GM19240 (cell line): ENCODE results near the gene PTPA.
A peak's percentile ranks its signal among the peaks of the same experiment; 100 is the strongest.
"Not testable (repeated sequence)": the region's sequence is repeated elsewhere in the genome, so short reads cannot be mapped to it uniquely, and the experiment has no call there.

Experiments used
- DNase-seq: peaks from one replicate; pipeline ENCODE4 v3.0.0; 2011; ENCODE audit warnings: low spot score; ENCODE audit not compliant: insufficient read length

Gene PTPA

DNA sequence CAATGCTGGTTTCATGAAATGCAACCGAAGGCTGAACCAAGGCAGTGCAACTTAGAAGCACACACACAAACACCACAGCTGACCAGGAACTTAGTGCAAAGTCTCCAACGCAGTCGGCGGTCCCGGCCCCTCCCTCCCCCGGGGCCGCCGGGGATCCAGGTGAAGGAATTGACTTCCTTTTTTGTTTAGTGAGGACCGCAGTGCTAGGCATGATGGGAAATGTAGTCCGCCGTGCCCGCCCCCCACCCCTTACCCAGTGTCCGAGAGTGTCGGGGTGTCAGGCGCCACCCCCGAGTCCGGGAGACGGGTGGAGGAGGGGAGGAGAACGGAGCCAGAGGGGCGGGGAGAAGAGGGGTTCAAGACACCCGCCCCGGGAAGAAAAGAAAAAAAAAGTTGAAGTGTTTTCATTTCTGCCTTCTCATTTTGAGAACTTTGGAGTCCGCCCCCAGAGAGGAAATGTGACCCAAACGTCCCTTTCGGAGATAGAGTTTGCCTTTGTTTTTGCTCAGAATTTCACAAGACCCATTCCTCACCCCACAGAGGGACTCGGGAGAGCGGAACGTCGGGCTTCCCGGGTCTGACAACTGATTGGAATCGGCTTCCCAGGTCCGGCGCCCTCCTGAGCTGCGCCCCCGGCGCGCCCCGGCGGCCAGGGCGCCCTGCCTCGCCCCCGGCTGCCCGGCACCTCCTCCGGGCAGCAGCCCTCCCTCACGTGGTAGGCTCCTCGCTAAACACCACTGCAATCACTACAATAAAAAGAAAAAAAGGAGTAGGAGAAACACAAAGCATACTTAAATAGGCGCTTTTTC lies 64.8 kb downstream of the PTPA start:
- DNase-seq = peak; percentile 80

GRCh38 chr9:129176701-129177442 lies 65.7 kb downstream of the PTPA start:
- DNase-seq = no peak

DNA sequence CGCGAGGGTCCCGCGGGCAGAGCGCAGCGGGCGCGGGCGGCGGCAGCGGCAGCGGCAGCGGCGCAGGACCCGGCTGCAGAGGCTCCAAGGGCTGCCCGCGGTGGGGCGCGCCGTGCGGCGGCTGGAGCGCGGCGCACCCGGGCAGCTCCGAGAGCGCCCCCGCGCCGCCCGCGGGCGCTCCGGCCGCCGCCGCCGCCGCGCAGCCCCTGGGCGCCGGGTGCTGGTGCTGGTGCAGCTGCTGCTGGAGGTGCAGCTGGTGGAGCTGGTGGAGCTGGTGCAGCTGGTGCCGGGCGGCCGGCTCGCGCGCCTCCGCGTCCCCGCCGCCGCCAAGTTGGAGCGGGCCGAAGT lies 66.2 kb downstream of the PTPA start:
- DNase-seq = no peak

DNA sequence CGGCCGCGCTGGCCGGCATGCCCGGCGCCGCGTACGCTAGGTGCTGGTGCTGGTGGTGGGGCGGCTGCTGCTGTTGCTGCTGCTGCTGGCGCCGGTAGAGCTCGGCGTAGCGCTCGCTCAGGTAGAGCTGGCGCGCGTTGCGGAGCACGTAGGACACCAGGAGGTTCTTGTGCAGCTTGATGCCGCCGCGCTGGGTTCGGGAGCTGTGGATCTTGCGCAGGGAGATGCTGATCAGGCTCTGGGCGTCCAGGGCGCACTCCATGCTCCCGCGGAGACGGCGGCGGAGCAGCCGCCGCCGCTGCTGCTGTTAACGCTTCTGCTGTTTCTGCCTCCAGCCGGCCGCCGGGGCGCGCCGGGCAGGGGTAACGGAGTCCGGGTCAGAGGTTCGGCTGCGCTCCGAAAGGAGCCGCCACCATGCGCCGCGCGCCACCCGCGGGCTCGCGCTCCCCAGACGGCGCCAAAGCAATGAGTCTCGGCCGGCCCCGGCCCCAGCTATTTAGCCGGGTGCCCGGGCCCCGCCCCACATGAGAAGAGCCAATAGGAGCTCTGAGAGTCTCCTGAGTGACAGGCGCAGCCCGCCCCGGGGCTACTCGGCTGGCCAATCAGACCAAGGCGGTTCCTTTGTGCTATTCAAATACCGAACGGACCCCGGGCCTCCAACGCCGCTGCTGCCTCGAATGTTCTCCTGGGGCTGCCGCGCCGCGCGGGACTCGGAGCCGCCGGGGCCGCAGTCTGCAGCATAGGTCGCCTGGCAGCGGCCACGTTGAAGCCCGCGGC lies 66.8 kb downstream of the PTPA start, which contains the start of gene IER5L:
IER5L (minus strand) TSS at position 471 of the 777 bp plus-strand sequence; CDS start at position 262, 209 bp downstream.
- peak; percentile 99 for DNase-seq

- no peak for DNase-seq
Observed at GRCh38 chr9:129178568-129179382, 67.6 kb downstream of the PTPA start.

DNA sequence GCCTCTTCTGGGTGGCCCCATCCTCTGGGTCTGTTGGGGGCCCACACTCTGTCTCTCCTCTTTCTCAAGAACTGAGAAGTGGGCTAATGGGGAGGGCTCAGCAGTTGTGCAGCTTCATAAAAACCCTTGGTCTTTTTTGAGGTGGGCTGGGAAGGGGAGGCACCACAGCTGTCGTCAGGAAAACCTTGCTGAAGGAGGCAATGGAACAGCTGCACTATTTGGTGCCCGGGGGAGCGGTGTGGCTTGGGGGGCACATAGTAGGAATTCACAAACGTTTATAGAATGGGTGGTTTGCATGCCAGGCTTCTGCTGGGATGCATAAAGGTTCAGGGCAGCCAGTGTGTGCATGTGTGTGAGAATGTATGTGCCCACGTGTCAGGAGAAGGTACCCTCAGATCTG lies 70.0 kb downstream of the PTPA start:
- DNase-seq = no peak

GRCh38 chr9:129182122-129182521 lies 70.9 kb downstream of the PTPA start:
- DNase-seq = no peak

DNA sequence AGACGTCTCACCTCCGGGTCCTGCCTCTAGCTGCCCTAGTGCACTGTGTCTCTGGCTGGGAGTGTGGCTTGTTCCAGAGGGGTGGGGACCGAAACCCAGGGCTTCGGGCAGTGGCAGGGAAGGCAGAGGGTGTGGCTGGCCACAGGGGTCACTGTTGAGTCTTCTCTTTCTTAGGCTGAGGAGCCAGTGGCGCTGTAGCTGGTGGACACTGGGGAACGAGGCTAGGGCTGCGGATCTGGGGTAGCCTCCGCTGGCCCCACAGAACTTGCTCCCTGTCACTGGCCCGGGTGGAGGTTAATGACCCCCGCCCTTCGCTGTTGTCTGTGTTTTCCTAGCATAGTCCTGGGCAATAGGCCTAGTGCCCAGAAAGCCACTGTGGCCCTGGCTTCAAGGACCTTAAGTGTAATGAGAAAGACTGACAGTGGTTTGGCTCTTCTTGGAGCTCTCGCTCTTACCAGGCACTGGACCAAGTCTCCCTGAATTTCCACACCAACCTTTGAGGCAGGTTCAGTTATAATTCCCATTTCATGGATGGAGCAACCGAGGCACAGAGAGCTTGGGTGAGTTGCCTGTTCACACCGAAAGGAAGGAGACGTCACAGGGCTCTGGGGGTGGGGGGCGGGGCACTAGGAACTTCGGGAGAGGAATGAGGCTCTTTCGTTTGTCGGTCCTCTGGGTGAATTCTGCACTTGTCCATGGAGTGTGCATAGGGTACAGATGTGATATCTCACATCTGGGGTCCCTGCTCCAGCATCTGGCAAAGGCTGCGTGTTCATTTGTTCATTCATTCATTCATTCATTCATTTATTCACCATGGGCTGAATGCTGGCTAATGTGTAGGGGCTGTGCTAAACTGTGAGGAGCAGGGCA lies 71.6 kb downstream of the PTPA start:
- no peak for DNase-seq

- DNase-seq = no peak
Observed at GRCh38 chr9:129183495-129184218, 72.4 kb downstream of the PTPA start.

DNA sequence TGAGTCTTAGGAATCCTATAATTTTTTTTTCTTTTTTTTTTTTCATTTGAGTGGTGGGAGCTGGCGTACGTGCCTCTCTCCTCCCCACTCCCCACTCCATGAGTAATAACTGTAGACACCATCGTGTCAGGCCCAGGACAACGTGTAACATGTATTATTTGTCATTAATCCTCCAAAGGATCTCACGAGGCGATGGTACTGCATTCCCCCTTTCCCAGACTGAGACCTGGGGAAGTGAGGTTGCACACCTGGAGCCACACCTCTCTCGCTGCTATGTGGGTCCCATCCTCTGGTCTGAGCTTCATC lies 73.0 kb downstream of the PTPA start:
- DNase-seq = no peak

DNA sequence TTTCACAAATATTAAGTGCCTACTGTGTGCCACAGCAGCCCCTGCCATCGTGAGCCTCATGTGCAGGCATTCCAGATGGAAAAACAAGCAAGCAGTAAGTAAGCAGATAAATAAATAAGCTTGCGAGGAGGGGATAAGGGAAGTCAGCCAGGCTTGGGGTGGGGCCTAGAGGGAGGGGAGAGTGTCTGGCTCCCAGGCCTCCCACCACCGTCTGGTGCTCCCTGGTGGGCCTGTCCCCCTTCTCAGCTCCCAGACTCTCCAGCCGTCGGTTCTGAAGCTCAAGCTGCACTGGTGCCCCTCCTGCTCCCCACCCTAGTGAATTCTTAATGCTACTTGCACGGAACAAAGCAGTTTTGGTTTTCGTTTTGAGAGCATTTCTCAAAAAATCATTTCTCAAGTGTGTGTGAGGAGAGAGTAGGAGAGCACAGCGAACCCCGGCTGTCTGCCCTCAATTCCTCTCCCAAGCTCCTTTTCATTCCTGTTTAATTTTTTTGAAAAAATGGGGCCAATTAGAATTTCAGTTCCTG lies 73.4 kb downstream of the PTPA start:
- no peak for DNase-seq

DNA sequence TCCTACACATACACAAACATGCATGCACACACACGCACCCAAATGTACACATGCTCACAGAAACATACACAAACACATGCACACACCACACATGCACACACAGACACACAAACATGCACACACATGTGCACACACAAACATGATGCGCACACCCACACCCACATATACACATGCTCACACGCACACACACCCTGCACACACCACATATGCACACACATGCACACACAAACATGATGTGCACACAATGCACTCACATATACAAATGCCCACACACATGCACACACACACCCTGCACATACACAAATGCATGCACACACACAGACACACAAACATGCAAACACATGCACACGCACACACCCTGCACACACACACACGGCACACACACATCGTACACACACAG lies 74.2 kb downstream of the PTPA start:
- no peak for DNase-seq

- no peak for DNase-seq
Observed at GRCh38 chr9:129185991-129186390, 74.8 kb downstream of the PTPA start.

DNA sequence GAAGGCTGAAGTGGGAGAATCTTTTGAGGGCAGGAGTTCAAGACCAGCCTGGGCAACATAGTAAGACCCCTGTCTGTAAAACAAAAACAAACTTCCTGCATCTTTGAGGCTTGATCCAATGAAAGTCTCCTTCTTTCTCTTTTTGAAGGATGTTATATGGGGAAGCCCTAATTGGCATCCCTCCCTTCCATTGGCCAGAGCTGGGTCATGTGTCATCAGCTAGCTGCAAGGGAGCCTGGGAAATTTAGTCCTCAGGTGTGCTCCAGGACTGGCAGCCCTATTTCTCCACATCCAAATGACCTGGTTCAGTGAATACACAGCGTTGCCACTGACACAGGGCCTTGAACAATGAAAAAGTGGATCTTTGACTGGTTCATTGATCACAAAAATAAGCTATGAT lies 75.8 kb downstream of the PTPA start:
- DNase-seq = no peak

DNA sequence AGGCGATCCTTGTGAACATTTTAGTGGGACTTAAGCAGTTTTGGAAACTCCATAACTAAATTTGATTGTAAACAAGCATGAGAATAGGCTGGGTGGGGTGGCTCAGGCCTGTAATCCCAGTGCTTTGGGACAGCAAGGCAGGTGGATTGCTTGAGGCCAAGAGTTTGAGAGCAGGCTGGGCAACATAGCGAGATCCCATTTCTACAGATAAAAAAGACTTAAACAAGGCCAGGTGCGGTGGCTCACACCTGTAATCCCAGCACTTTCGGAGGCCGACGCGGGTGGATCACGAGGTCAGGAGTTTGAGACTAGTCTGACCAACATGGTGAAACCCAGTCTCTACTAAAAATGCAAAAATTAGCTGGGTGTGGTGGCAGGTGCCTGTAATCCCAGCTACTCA lies 78.8 kb downstream of the PTPA start:
- DNase-seq = not testable (repeated sequence)

DNA sequence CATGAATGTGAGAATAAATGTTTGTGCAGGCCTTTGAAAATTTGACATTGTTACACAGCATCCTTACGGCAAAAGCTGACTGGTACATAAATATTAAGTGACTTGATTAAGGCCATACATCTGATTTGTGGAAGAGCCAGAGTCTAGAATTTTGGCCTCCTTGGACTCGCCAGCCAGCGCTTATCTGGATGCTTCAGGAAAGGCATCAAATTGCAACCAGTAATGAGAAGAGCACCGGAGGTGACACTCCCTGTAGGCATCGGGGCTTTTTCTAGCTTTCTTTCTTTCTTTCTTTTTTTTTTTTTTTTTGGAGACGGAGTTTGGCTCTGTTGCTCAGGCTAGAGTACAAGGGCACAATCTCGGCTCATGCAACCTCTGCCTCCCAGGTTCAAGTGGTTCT lies 80.0 kb downstream of the PTPA start:
- no peak for DNase-seq

- DNase-seq = no peak
Observed at GRCh38 chr9:129193655-129194054, 82.4 kb downstream of the PTPA start.

- DNase-seq = no peak
Observed at GRCh38 chr9:129194221-129194620, 83.0 kb downstream of the PTPA start.

GRCh38 chr9:129195606-129196005 lies 84.4 kb downstream of the PTPA start:
- DNase-seq = no peak
